PFSK-1 (cell line): ENCODE results near the gene HSP90AA1.

Source experiments
- FOXP2 ChIP-seq: optimal IDR thresholded peaks from 2 replicates; pipeline ENCODE3; 2011; ENCODE audit warnings: borderline replicate concordance, control low read depth, inconsistent platforms; ENCODE audit not compliant: insufficient read depth; ENCODE audit errors: extremely low read length, extremely low read depth
- POLR2AphosphoS5 ChIP-seq: IDR thresholded peaks from 2 replicates; pipeline ENCODE4 v1.6.1; 2012; ENCODE audit warnings: low read depth, mild to moderate bottlenecking, control low read depth, low read length, moderate library complexity
- SIN3A ChIP-seq: IDR thresholded peaks from 2 replicates; pipeline ENCODE4 v1.6.1; 2012; ENCODE audit warnings: mild to moderate bottlenecking, low read length, moderate library complexity, borderline replicate concordance; ENCODE audit not compliant: insufficient read depth
- TAF1 ChIP-seq: IDR thresholded peaks from 2 replicates; pipeline ENCODE4 v1.6.1; 2012; ENCODE audit warnings: low read length, control low read depth, borderline replicate concordance; ENCODE audit not compliant: insufficient read depth
- TF ChIP-seq, protein P1 (sequence below), 2 experiments: IDR thresholded peaks; 2 replicates each; pipeline versions ENCODE4 v1.6.1 to v1.8.0; 2011 to 2012; ENCODE audit warnings: low read depth in 2 of 2, low read length in 2 of 2, control low read depth in 1 of 2, inconsistent platforms in 1 of 2, mild to moderate bottlenecking in 1 of 2, moderate library complexity in 1 of 2; ENCODE audit not compliant: insufficient read depth in 1 of 2

HSP90AA1 gene

DNA sequence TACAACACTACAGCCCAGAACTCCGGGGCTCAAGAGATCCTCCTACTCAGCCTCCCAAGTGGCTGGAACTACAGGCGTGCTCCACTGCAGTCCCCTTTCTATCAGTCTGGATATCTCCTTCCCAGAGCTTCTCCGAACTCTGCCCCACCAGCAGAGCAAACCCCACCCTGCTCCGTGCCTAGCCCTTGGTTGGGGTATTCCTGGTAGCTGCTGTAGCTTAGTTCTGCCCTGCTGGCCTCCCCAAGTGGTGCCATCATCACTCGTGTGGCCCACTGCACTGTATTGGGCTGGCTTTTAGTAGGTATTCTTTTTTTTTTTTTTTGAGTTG, 9.5 kb downstream of the HSP90AA1 start:
- TF ChIP-seq TAF1 (no peak), POLR2AphosphoS5 (no peak), SIN3A (no peak), FOXP2 (no peak)

DNA sequence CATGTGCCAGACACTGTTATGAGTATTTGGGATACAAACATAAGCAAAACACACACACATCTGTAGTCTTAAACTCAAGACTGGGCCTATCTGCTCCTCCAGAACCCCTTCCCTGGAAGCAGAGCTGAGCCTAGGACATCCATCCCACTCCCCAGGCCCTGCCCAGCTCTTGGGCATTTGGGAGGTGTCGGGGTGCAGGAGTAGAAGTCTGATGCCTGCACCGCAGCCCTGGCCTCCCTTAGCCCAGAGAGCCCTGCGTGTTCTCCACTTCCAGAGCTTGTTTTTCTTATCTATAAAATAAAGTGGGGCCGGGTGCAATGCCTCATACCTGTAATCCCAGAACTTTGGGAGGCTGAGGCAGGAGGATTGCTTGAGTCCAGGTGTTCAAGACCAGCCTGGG, 11.7 kb downstream of the HSP90AA1 start:
- TF ChIP-seq TAF1: no peak
- TF ChIP-seq SIN3A: no peak
- TF ChIP-seq, protein P1, sequence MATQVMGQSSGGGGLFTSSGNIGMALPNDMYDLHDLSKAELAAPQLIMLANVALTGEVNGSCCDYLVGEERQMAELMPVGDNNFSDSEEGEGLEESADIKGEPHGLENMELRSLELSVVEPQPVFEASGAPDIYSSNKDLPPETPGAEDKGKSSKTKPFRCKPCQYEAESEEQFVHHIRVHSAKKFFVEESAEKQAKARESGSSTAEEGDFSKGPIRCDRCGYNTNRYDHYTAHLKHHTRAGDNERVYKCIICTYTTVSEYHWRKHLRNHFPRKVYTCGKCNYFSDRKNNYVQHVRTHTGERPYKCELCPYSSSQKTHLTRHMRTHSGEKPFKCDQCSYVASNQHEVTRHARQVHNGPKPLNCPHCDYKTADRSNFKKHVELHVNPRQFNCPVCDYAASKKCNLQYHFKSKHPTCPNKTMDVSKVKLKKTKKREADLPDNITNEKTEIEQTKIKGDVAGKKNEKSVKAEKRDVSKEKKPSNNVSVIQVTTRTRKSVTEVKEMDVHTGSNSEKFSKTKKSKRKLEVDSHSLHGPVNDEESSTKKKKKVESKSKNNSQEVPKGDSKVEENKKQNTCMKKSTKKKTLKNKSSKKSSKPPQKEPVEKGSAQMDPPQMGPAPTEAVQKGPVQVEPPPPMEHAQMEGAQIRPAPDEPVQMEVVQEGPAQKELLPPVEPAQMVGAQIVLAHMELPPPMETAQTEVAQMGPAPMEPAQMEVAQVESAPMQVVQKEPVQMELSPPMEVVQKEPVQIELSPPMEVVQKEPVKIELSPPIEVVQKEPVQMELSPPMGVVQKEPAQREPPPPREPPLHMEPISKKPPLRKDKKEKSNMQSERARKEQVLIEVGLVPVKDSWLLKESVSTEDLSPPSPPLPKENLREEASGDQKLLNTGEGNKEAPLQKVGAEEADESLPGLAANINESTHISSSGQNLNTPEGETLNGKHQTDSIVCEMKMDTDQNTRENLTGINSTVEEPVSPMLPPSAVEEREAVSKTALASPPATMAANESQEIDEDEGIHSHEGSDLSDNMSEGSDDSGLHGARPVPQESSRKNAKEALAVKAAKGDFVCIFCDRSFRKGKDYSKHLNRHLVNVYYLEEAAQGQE (IDR thresholded peaks at IDR 0.05; ENCODE audit: insufficient read depth in 1 of 2, low read depth in 2 of 2, low read length in 2 of 2): no peak
- no peak for TF ChIP-seq FOXP2

DNA sequence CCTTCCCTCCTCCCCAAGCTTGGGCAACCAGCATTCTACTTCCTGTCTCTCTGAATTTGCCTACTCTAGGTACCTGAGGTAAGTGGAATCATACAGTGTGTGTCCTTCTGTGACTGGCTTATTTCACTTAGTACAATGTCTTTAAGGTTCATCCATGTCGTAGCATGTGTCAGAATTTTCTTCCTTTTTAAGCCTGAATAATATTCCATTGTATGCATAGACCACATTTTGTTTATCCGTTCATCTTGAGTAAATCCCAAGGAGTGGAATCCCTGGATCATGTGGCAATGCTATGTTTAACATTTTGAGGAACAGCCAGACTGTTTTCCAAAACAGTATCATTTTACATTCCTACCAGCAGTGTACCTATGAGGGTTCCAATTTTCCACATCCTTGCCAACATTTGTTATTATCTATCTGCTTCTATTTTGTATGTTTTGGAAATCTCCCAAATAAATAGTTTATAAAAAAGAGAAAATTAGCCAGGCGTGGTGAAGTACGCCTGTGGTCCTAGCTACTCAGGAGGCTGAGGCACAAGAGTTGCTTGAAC, 12.4 kb downstream of the HSP90AA1 start:
- TF ChIP-seq FOXP2: no peak
- TF ChIP-seq, protein P1 (IDR thresholded peaks at IDR 0.05; ENCODE audit: insufficient read depth in 1 of 2, low read depth in 2 of 2, low read length in 2 of 2): no peak
- TF ChIP-seq POLR2AphosphoS5: no peak
- no peak for TF ChIP-seq SIN3A
- TF ChIP-seq TAF1: no peak

DNA sequence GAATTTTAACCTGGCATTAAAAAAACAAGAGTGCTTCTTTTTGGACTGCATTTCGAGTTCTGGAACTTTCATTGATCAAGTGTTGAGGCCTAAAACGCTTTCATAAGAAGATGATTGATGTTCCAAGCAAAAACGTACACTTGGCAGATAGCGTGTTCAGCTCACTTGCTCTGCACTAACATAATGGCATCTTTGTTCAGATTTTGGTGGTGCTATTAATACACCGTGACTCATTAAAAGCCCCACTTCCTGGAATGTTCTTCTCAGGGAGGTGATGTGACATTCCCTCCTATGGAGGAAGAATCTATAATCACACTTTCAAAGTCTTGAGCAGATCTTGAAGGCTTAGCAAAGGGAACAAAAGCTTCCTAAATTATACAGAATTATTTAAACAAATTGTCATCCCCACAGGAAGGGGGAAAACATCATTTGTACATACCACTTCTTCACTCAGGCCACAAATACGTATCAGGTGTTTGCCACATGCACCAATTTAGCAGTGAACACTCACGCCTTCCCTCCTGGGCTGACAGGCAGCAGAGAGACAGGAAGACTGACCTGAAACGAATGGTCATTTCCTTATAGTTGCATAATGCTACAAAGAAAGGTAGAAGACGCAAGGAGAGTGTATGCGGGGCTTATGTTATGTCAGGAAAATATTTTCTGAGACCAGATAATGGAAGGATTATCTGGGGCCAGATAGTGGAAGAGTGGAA, 15.4 kb downstream of the HSP90AA1 start:
- TF ChIP-seq POLR2AphosphoS5 (no peak), TAF1 (no peak)
- TF ChIP-seq, protein P1 (IDR thresholded peaks at IDR 0.05; ENCODE audit: insufficient read depth in 1 of 2, low read depth in 2 of 2, low read length in 2 of 2): no peak

DNA sequence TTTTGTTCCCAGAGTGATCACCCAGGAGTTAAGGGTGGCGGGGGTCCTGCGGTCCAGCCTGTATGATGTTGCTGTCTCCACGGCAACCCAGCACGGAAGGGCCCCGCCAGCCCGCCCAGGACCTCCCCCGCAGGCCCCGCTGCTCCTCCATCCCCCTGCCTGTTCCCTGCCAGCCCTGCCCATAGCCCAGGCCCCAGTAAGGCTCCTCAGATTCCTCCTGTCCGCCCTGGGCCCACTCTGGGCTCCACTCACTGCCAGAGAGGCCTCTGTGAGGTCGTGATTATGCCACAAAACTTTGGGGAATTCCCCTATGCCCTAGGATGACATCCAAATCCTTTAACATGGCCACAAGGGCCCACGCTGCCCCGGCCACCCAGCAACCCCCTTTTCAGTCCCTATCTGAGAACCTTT, 20.8 kb downstream of the HSP90AA1 start:
- TF ChIP-seq TAF1 (no peak), FOXP2 (no peak), SIN3A (no peak)
- TF ChIP-seq, protein P1 (IDR thresholded peaks at IDR 0.05; ENCODE audit: insufficient read depth in 1 of 2, low read depth in 2 of 2, low read length in 2 of 2): no peak
